Gastrocnemius medialis (tissue), 4 donors: ENCODE measurements around the gene TBKBP1.
"Not testable (repeated sequence)": the region's sequence is repeated elsewhere in the genome, so short reads cannot be mapped to it uniquely, and the experiment has no call there.

Experiments
- CTCF ChIP-seq, 5 experiments: fragments of 450-650 bp in 3 of 5; fragments of 200-600 bp in 2 of 5; sonication (generic) in 2 of 5; IDR thresholded peaks in 4 of 5; conservative IDR thresholded peaks in 1 of 5; 1 replicate in 4 of 5; 2 replicates in 1 of 5; pipeline ENCODE4 v1.5.1; 2016 to 2019; ENCODE audit warnings: antibody characterized with exemption in 5 of 5, mild to moderate bottlenecking in 3 of 5, moderate library complexity in 3 of 5
- POLR2A ChIP-seq, 2 donors: fragments of 450-650 bp; IDR thresholded peaks; one replicate each; pipeline ENCODE4 v1.6.1; 2017; ENCODE audit warnings: antibody characterized with exemption in 2 of 2, mild to moderate bottlenecking in 2 of 2, moderate library complexity in 2 of 2

- not testable (repeated sequence) for TF ChIP-seq CTCF (IDR thresholded peaks at IDR 0.05 in 4 of 5, conservative IDR thresholded peaks at IDR 0.05 in 1 of 5); POLR2A (IDR thresholded peaks at IDR 0.05)
Measured at GRCh38 chr17:47739945-47740344, 46.0 kb downstream of the TBKBP1 start.
